ENCODE results near the gene PPP1R14C.
"Not testable (repeated sequence)": the region's sequence is repeated elsewhere in the genome, so short reads cannot be mapped to it uniquely, and the experiment has no call there.

The PPP1R14C gene

DNA sequence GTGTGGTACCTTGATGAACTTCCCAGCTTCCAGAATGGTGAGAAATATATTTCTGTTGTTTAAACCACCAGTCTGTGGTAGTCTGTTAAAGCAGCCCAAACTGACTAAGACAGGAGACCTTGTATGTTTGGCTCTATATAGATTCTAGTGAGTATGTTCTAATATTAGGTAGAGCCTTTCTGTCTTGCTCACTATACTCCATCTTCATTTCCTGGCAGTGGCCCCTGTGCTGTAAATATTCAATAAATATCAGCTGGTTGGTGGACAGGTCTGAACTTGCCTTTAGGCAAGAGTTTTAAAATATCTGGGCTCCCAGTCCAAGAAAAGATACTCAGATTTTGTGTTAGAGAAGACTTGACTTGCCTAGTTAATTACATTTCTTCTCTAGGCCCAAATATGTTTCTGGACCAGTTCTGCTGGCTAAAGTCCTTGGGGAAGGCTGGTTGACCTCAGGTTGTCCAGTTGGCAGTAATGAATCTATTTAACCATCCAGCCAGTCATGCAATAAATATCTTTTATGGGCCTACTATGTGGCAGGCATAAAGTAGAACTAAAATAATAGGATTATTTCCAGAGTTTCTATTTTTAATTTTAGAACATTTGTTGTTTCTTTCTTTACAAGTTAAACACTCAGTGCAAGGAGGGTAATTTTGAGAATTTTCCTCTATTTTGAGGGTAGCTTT, 22.3 kb downstream of the PPP1R14C start:
- DNase-seq: no peak

DNA sequence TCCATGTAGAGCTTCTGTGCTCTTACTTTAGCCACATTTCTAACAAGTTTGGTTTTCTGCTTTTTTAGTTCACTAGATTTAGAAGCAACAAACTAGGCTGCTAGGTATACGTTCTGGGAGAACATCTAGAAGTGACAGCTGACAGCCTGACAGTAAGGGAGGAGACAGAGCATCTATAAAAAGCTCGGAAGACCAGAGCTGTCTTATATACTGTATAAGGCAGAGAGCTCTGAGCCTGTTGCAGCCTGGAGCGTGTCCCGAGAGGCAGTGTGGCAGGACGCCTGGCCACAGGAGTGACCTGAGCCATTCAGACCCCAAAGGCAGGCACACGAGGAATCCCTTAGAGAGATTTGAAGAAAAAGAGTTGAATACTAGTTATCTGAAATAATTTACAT, 24.6 kb downstream of the PPP1R14C start:
- no peak for DNase-seq

DNA sequence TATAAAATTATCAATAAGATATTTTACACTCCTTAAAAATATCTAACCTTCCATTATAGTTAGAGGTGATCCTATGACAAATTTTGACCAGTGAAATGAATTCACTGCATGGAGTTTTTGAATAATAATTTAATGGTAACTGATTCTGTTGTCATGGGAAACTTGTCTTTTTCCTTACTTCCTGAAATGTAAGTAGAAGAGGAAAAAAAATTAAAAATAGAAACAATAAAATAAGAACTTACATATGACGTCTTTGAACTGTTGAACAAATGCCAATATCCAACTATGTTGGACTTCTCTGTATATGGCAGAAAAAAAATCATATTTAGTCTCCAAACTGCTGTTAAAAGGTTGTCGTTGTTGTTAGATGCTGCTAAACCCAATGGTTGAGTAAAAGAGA, 26.3 kb downstream of the PPP1R14C start:
- DNase-seq: no peak

DNA sequence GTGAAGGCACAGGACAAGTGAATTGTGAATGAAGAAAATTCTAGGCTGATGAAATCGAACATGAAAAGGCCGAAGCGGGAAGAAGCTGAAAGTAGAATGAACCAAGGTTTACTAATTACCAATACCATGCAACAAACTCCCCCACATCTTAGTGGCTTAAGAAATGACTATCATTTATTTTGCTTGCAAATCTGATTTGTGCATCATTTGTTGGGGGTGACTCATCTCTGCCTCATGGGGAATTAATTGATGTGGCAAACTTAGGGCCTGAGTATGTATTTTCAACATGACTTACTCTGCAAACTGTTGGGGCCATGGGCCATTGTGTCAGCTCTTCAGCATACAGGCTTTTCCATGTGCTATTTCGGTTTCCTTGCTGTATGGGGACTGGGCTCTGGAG, 26.8 kb downstream of the PPP1R14C start:
- no peak for DNase-seq

DNA sequence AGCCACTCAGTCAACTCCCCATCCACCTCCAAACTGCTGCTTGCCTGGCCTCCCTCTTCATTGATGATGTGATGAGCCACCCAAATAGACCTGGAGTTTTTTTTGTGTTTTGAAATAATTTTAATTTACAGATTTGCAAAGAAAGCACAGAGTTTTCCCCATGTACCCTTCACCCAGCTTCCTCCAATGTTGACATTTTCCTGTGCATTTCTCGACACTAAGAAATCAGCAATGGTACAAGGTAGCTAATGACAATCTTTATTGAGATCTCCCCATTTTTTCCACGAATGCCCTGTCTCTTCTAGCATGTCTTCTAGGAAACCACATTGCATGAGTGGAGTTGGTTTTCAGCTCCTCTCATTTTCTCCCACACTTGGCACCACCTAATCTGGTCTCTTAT, 30.1 kb downstream of the PPP1R14C start:
- DNase-seq: no peak

DNA sequence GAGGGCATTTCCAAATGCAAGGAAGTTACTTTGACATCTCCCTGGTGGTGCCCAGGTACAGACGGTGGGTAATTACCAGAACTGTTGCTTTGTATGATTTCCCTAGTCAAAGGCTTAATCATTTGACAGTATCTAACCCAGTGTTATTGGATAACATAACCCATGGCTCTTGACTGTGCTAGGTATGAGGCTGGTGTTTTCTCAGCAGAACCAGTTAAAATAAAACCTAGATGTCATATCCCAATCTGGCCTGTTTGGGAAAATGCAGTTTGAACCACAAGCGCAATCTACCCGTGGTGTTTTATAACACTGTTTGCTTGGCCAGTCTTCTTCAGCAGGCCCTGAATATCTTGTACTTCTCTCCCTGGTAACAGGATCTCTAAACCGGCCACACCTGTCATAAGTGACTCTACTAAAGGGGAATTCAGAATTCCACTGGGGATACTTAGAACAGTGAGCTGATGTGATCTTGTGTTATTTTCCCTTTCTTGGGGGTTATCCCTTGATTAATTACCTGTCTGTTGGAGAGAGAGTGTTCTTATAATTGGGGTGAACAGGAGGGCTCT, 32.8 kb downstream of the PPP1R14C start:
- DNase-seq: no peak

DNA sequence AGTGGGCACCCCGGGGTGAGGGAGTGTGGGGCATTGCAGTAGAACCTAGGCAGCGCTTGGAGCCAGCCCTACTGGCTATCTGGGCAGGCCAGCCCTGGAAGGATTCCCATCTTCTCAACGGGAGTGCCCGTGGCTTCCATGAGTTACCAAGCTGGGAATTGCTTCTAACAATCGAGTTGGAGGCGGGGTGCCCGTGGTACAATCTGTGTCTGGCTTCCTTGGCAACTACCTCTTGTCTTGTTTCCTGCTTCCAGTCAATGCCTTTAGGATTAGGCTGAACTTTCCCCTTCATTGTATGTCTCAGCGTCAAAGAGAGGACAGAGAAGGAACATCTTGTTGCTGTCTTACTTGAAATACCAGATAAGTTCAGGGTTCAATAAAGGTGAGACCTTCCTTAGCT, 33.3 kb downstream of the PPP1R14C start:
- DNase-seq: no peak

DNA sequence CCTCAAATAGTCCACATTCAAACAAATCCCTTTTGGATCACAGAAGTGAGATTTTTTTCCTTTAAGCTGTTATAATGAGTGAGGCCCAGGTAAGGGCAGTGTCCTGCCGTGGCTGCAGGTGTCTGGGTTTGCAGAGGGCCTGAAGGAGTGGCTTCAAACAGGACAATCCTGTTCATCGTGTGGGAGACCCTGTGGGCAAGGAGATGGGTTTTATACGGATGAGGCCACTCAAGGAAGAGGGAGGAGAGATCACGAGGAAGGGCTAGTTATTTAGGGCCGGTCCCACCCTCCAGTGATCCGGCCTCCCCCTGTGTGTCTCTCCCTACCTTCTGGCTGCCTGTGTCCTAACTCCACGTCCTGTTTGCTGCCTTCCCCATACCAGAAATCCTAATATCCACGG, 33.8 kb downstream of the PPP1R14C start:
- no peak for DNase-seq

DNA sequence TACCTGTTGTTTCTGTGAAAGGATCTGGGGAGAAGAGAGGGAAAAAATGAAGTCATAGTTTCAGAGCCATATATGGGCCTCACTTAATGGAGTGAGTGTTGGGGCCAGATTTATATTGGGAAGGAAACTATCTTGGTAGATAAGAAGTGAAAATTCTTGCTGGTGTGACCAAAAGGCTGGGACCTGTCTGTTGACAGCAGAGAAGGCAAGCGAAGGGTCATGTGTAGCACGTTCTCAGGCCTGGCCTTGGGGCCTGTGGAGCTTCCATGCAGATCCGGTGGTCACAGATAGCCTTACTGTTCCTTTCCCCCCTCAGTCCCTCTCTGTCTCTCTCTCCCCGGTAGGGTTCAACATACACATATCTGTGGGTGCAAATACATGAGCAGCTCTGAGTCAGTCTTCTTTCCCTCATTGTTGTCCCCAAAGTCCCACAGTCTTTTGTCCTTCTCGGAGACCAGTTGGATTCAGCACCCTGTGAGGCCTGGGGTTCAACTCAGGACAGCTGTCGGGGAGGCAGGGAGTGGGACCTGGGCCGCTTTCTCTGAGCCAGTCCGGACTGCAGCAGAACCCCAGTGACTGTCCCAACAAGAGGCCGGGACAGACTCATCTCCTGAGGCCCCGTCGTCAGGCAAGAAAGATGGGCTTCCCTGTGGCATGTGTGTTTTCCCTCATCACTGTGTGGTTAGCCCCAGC, 34.6 kb downstream of the PPP1R14C start:
- DNase-seq: no peak

DNA sequence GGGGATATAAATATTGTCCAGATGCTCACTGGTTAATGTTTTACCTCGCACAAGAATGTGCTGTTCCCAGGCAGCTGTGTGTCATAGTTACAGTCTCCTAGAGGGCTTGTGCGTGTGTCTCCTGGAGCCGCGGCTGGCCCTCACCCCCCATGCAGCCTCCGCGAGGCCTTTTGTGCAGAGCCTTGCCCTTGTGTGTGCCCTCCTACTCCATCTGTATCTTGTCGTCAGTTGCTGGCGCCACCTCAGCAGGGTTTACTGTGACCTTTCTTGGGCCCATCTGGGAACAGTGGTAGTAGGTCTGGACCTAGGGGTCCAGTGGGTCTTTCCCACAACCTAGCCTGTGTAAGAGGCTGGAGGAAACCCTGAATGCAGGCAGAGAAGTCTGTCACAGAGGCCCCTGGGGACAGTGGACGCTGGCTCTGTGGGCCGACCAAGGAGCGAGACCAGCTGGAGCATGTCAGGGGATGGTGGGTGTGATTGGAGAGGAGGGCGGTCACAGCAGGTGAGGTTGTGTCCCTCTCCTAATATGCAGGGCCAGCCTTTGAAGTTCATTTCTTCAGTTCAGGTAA, 35.2 kb downstream of the PPP1R14C start:
- peak in 1 of 56 donors; percentile 7 for DNase-seq

DNA sequence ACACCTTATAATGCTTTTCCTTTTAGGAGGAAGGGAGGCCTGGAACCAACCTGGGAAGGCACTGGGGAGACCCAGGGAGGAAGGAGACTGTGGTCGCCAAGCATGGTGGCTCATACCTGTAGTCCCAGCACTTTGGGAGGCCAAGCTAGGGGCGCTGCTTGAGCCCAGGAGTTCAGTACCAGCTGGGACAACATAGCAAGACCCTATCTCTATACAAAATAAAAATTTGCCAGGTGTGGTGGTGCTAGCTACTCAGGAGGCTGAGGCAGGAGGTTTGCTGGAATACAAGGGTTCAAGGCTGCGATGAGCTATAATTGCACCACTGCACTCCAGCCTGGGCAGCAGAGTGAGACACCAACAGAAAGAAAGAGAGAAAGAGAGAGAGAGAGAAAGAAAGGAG, 36.2 kb downstream of the PPP1R14C start:
- no peak for DNase-seq

DNA sequence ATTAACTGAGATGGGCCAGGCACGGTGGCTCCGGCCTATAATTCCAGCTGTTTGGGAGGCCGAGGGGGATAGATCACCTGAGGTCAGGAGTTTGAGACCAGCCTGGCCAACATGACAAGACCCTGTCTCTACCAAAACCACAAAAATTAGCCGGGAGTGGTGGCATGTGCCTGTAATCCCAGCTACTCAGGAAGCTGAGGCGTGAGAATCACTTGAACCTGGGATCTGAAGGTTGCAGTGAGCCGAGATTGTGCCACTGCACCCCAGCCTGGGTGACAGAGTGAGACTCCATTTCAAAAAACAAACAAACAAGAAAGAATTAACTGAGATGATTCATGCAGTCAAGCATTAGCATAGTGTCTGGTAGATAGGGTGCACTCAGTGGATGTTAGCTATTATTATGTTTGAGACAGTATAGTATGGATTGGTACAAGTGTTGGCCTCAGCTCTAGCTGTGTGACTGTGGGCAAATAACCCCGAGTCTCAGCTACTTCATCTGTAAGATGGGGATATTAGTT, 37.1 kb downstream of the PPP1R14C start:
- not testable (repeated sequence) for DNase-seq

DNA sequence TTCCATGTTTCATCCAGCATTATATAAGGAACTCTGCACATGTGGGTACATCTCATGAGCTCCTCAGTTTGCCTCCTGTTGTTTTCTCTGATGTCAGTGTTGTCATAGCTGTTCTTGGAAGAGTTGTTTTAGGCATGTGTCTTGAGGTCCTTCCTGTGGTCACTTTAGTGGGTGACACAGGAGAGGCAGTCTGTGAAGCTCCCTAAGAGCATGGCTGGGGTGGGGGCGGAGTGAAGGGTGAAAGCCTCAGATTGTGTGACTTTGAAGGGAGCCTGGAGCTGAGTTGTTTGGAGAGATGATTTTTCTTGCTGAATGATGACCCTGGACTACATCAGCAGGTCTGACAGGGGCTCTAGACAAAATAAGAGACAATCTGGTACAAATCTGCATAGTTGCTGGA, 37.7 kb downstream of the PPP1R14C start:
- DNase-seq: no peak

DNA sequence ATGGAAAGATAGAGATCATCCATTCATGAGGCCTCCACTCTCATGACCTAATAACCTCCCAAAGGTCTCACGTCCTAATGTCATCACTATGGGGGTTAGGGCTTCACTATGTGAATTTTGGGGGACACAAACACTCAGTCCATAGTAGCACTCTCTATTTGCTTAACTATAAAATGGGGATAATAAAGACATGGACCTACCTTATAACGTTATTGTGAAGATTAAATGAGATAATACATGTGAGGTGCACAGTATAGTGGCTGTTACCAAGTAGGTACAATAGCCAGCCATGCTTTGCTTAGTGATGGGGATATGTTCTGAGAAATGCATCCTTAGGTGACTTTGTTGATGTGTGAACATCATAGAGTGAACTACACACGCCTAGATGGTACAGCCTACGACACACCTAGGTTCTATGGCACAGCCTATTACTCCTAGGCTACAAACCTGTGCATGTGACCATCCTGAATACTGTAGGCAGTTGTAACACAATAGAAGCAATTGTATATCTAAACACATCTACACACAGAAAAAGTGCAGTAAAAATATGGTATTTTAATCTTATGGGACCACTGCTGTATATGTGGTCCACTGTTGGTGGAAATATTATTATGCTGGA, 39.7 kb downstream of the PPP1R14C start:
- DNase-seq: no peak

DNA sequence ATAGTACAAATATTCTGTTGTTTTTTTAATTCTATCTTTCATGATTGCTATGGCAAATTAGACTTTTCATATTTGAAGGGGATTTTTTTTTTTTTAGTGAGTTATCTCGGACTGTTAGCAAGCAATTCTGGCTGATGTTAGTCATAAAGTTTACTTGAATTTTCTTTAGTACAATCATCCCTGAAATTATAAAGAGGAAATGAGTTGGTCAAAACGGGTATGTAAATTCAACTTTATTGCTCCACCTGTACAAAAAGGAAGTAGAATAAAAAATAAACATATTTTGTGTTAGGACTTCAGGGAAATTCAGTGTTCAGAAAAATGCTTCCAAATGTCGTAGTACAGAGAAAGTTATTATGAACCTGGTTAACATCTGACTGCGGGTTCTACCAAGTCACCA, 40.3 kb downstream of the PPP1R14C start:
- DNase-seq: no peak

DNA sequence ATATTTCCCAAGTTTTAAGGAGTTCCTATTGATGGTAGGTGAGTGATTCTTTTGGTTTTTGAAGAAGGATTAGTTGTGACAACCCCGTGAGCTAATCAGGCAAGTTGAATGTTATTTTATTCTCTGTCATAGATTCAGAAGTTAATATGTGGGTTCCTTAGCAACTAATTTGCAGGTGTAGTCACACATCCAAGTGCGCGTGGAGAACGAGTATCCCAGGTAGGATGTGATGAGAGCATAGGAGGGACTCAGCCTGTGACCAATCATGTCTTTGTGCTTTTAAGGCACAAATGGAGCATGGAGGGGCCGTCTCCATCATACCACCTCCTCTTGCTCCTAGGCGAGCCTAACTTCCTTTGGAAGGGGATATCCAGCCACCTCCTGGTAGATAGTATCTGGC, 41.1 kb downstream of the PPP1R14C start:
- DNase-seq: peak in 8 of 56 donors; percentile 4 to 21 (median 14)

DNA sequence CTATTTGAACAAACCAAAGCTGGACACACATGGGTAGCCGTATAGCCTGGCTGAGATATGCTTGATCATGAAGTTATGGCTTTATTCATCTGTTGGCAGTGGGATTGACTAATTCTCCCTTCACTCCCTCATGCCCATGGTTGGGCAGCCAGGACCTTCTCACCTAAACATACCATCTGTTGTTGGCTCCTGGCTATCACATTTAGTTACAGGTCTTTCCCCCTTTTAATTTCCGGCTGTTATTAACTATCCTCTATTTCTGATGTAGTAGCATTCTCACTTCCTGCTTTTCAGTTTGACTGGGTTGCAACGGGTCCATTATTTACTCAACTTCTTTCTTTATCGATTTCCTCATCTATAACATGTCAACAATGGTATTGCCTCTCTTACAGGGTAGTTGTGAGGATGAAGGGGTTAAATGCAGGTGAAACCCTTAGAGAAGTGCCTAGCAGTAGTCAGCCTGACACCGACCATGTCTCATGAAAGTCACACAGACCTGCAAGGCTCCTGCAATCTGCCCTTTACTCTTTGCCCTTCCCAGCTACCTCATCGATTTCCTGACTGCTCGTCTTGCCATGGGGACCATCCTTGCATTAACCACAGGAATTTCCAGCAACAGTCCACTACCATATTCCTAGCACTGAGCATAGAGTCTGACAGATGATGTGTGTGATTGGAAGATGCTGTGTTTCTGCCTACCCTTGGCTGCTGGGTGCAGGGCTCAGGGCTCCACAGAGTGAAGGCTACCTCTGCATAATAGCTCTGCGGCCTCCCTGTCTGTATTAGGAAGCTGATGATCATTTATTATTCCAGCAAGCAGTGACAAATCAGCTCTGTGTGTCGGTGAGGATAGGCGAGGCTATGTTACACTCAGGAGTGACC, 42.2 kb downstream of the PPP1R14C start:
- DNase-seq: no peak

DNA sequence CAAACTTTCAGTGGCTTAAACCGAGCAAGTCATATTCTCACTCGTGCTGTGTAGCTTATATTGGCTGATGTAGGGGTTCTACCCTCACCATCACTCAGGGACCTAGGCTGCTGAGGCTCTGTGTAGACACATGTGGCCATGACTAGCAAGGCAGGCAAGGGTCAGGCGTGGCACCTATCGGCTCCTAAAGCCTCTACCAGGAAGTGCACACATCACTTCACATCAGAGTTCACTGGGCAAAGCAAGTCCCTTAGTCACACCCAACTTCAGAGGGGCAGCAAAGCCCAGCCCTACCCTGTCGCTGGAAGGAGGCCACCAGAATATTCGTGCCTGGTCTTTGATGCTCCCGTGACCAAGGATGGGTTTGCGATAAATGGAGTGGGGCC, 42.9 kb downstream of the PPP1R14C start:
- no peak for DNase-seq

DNA sequence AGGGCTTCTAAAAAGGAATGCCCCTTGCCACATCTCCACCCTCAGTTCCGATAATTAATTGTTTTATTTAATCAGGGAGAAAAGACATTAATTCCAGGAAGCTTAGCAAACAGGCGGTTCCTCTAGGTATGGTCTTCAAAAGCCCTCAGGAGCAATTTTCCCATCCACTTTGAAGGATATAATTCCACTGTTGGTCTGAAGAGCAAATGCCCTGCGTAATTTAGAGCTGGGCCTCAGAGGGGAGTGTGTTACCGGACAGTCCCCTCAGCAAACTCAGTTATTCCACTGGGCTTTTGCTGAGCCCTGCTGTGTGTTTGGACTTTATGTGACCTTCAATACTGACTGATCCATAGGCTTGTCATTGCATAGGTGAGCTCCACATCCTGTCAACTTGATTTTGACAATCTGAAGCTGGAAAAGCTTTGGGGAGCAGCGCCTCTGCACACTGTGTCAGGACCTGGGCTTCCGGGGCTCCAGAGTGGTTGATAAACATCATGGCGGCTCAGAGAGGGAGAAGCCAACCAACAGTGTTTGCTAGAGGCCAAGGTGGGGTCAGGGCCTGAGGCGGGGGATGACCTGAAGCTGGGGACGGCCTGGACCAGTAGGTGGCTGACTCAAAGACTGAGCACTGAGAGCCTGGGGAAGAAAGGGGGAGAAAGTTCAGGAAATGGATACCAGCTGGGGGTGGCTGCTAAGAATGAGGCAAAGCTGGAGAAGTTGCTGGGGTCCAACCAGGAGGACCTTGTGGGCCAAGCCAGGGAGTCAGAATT, 43.5 kb downstream of the PPP1R14C start:
- no peak for DNase-seq

DNA sequence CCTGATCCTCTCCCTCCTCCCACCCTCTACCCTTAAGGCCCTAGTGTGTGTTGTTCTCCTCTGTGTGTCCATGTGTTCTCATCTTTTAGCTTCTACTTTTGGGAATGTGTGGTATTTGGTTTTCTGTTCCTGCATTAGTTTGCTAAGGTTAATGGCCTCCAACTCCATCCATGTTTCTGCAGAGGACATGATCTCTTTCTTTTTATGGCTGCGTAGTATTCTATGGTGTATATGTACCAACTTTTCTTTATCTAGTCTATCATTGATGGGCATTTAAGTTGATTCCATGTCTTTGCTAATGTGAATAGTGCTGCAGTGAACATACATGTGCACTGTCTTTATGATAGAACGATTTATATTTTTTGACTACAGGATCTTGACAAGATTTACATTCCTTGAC, 44.6 kb downstream of the PPP1R14C start:
- not testable (repeated sequence) for DNase-seq

Measured in nucleus accumbens (tissue), 56 donors.